Spleen (tissue), 7 donors: ENCODE data around the gene TCF7L2.

Experiments
- POLR2A ChIP-seq, 3 donors: fragments of 450-650 bp; IDR thresholded peaks; one replicate each; pipeline ENCODE4 v1.5.1; 2017; ENCODE audit warnings: antibody characterized with exemption in 3 of 3, mild to moderate bottlenecking in 1 of 3
- POLR2AphosphoS5 ChIP-seq, 3 donors: sonication (generic); formaldehyde crosslinking; IDR thresholded peaks; one replicate each; pipeline ENCODE4 v1.5.1; 2017; ENCODE audit warnings: antibody characterized with exemption in 3 of 3
- TF ChIP-seq, protein P1 (sequence below), 11 experiments: fragments of 200-600 bp in 7 of 11; fragments of 450-650 bp in 4 of 11; sonication (generic) in 4 of 11; IDR thresholded peaks in 8 of 11; conservative IDR thresholded peaks in 3 of 11; 1 replicate in 7 of 11; 2 replicates in 4 of 11; pipeline versions ENCODE4 v1.4.0 to v1.8.0; 2016 to 2021; ENCODE audit warnings: antibody characterized with exemption in 11 of 11, inconsistent platforms in 4 of 11, mild to moderate bottlenecking in 1 of 11
- donor health status: DM: no; HTN: no; CAD: no; lungs with moderate emphysema.
- donor health status: DM: no; HTN: no; CAD: no.
- donor health status: DM: no; HTN: no; CAD: no.

DNA sequence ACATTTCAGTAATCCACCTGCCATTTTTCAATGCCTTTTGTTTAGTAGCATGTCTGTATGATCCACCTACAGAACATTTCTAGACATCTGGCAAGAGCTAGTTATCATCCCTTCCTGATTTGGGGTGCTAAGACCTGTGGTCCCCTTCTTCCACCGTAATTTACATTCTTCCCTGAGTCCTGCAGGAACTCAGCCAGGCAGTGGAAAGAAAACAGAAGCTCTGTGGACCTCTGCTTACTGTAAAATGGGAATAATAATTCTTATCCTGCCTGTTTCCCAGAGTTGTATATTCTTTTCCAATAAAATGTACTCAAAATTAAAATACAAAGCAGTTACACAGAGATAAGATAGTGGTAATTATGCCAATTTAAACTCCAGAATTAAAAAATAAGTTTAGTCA, 126.9 kb downstream of the TCF7L2 start:
- TF ChIP-seq, protein P1, sequence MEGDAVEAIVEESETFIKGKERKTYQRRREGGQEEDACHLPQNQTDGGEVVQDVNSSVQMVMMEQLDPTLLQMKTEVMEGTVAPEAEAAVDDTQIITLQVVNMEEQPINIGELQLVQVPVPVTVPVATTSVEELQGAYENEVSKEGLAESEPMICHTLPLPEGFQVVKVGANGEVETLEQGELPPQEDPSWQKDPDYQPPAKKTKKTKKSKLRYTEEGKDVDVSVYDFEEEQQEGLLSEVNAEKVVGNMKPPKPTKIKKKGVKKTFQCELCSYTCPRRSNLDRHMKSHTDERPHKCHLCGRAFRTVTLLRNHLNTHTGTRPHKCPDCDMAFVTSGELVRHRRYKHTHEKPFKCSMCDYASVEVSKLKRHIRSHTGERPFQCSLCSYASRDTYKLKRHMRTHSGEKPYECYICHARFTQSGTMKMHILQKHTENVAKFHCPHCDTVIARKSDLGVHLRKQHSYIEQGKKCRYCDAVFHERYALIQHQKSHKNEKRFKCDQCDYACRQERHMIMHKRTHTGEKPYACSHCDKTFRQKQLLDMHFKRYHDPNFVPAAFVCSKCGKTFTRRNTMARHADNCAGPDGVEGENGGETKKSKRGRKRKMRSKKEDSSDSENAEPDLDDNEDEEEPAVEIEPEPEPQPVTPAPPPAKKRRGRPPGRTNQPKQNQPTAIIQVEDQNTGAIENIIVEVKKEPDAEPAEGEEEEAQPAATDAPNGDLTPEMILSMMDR (IDR thresholded peaks at IDR 0.05 in 8 of 11, conservative IDR thresholded peaks at IDR 0.05 in 3 of 11) = no peak
- TF ChIP-seq POLR2A (IDR thresholded peaks at IDR 0.05) (no peak), POLR2AphosphoS5 (IDR thresholded peaks at IDR 0.05) (no peak)
